SW 1271 (cell line): ENCODE results near the gene SETX.
A peak's percentile ranks its signal among the peaks of the same experiment; 100 is the strongest.

Source experiments
- DNase-seq, 2 experiments: peaks; one replicate each; lab custom pipeline; 2025; lab: John Stamatoyannopoulos, UW

SETX gene

GRCh38 chr9:132216861-132217619, 137.7 kb downstream of the SETX start:
- DNase-seq = no peak

- DNase-seq = peak in 1 of 2 experiments; percentile 8
Observed at GRCh38 chr9:132214027-132214622, 140.7 kb downstream of the SETX start.

DNA sequence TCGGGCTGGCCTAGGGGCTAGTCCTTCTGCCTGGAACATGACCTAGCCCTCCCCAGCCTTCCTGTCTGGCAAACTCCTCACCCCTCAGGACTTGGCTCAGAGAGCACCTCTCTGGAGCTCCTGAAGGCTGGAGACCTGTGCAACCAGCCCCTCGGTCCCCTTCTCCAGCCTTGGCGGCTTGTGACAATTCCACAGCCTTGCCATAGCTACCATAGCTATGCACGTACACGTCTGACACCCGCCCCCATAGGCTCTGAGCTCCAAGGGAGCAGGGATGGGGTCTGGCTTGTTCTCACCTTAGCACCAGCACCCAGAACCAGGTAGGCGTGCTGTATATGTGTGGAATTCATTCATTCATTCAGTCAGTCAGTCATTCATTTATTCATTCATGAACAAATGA, 143.2 kb downstream of the SETX start:
- DNase-seq = no peak
